Measurements from ENCODE around the gene TPCN2.

TPCN2 gene

GRCh38 chr11:69116671-69117070 lies 67.9 kb downstream of the TPCN2 start:
- TF ChIP-seq, protein P1, sequence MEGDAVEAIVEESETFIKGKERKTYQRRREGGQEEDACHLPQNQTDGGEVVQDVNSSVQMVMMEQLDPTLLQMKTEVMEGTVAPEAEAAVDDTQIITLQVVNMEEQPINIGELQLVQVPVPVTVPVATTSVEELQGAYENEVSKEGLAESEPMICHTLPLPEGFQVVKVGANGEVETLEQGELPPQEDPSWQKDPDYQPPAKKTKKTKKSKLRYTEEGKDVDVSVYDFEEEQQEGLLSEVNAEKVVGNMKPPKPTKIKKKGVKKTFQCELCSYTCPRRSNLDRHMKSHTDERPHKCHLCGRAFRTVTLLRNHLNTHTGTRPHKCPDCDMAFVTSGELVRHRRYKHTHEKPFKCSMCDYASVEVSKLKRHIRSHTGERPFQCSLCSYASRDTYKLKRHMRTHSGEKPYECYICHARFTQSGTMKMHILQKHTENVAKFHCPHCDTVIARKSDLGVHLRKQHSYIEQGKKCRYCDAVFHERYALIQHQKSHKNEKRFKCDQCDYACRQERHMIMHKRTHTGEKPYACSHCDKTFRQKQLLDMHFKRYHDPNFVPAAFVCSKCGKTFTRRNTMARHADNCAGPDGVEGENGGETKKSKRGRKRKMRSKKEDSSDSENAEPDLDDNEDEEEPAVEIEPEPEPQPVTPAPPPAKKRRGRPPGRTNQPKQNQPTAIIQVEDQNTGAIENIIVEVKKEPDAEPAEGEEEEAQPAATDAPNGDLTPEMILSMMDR (IDR thresholded peaks at IDR 0.05; ENCODE audit: insufficient read depth, missing control alignments), result no peak
- FAIRE-seq (no peak), DNase-seq (ENCODE audit: insufficient read length, low spot score) (no peak)

- TF ChIP-seq, protein P1 (IDR thresholded peaks at IDR 0.05; ENCODE audit: insufficient read depth, missing control alignments), result no peak
- DNase-seq (ENCODE audit: insufficient read length, low spot score), result no peak
Observed at GRCh38 chr11:69119190-69119589, 70.5 kb downstream of the TPCN2 start.

DNA sequence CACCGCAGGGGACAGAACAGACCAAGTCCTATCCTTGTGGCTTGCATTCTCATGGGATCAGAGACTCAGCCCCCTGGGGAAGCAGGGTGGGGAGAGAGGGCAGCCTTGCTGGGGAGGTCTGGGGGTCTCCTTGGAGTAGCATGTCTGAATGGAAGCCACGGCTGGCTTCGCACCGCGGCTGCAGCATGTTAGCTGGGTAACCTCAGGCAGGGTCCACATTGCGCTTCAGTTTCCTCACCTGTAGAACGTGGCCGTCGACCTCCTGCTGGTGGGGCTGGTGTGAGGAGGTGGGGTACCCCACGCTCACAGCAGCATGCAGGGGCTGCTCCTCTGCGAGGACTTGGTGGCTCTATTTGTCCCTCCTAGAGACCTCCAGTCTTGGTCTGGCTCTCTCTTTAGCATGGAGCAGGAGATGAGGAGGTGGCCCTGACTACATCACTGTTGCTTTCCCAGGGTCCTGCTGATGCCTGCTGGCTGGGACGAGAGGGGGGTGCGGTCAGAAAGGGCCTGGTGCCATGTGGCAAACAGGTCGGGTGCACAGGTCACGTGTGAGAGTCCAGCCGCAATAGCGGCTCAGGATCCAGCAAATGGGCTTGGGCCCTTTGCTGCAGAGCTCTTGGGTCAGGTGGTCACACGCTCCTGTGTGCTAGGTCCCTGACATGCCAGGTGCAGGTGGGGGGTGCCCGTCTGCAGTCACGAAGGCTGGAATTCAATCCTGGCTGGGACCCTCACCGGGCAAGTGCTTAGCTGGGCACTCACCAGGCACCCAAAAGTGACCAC lies 71.6 kb downstream of the TPCN2 start:
- FAIRE-seq (no peak), DNase-seq (ENCODE audit: insufficient read length, low spot score) (no peak)
- TF ChIP-seq, protein P1 (IDR thresholded peaks at IDR 0.05; ENCODE audit: insufficient read depth, missing control alignments), result no peak

More at GRCh38 chr11:69119190-69119589, 70.5 kb downstream of the TPCN2 start:
- FAIRE-seq, result no peak

GRCh38 chr11:69121021-69121420 lies 72.3 kb downstream of the TPCN2 start:
- DNase-seq (ENCODE audit: insufficient read length, low spot score), result no peak
- FAIRE-seq, result no peak
- TF ChIP-seq, protein P1 (IDR thresholded peaks at IDR 0.05; ENCODE audit: insufficient read depth, missing control alignments), result no peak

GRCh38 chr11:69121621-69122325 lies 73.0 kb downstream of the TPCN2 start:
- TF ChIP-seq, protein P1 (IDR thresholded peaks at IDR 0.05; ENCODE audit: insufficient read depth, missing control alignments), result no peak
- FAIRE-seq (no peak), DNase-seq (ENCODE audit: insufficient read length, low spot score) (no peak)

DNA sequence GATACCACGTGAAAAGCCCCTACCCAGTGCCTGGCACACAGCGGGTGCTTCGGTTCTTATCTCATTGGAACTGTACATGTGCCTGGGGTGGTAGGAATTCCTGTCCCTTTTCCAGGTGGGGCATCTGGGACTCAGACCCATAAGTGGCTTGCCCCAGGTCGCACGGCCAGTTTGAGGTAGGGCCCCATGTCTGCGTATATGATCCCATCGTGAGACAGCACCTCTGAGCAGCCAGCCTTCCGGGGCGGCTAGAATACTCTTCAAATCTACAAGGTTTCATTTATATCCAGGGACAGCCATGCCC lies 73.5 kb downstream of the TPCN2 start:
- FAIRE-seq (no peak), DNase-seq (ENCODE audit: insufficient read length, low spot score) (no peak)
- TF ChIP-seq, protein P1 (IDR thresholded peaks at IDR 0.05; ENCODE audit: insufficient read depth, missing control alignments), result no peak
